GM21825 (cell line): Measurements from ENCODE around the gene SMOC1.

Experiments
- ATAC-seq: cut with Tn5 transposase; IDR thresholded peaks from one replicate; pipeline ENCODE4 v1.9.1; 2021; ENCODE audit warnings: mild to moderate bottlenecking, moderate library complexity; ENCODE audit not compliant: unreplicated experiment

The SMOC1 gene

DNA sequence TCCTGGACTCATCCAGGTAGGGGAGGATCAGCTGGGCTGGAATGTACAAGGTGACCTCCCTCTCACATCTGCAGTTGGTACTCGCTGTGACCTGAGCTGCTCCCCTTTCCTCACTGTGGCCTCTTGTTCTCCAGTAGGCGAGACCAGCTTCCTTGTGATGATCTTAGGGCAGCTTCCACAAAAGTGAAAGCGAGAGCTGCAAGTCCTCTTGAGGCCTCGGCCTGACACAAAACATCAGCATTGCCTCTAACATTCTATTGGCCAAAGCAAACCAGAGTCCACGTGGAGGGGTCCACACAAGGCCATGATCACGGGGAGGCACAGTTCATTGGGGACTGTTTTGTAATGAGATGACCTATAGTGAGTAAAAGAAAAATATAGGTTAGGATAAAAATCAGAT is 127.5 kb downstream of the SMOC1 start:
- no peak for ATAC-seq

DNA sequence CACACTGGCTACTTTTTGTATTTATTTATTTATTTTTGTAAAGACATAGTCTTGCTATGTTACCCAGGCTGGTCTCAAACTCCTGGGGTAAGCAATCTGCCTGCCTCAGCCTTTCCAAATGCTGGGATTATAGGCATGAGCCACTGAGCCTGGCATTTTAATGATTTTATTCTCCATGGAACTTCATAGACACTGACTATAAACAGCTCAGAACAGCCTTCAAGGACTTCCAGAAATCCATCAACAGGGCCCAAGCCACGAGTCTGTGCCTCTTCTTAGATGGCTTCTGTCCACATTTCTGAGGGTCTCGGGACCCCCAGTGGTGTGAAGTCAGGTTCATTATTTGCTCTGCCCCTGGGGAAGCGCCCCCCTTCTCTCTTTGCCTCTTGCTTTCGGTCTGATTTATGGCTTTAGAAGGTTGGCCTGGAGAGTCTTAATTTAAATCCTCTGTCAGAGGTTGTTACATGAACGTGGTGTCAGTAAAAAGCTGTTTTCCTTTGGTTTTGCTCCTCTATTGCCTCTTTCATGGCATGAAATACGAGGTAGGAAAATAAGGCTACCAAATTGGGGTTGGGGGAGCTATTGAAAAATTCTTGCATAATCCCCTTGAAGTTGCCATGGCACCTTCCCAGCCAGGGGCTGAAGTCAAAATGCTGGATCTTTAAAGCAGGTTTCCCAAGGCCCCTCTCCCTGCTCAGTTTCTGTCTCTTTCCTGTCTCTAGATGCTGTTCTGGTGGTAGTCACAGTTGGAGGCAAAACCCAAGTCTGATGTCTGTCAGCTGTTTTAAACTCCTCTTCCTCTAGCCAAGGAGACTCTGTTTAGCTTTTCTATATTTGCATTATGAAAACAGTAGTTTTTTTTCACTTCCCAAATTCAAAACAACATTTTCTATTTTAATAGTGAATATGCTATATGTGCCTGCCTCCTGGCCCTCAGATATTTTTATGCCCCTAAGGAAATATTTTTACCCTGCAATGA is 129.4 kb downstream of the SMOC1 start:
- no peak for ATAC-seq

DNA sequence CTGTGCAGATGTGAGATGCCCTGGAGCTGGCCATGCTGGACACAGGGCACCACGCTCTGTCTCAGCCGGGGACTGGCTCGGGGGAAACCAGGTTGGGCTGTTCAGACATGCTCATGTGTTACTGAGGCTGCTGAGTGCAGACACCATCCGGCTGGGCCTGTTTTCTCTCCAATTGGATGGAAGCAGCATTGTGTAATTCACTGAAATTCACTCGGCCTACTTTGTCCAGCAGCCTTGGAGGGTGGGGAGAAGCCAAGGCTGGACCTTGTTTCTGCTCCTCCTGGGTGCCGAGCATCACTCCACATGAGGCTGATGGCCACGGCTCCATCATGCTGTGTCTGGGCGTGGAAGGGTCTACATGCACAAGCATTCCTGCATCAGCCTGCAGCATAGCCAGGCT is 130.7 kb downstream of the SMOC1 start:
- ATAC-seq: no peak

DNA sequence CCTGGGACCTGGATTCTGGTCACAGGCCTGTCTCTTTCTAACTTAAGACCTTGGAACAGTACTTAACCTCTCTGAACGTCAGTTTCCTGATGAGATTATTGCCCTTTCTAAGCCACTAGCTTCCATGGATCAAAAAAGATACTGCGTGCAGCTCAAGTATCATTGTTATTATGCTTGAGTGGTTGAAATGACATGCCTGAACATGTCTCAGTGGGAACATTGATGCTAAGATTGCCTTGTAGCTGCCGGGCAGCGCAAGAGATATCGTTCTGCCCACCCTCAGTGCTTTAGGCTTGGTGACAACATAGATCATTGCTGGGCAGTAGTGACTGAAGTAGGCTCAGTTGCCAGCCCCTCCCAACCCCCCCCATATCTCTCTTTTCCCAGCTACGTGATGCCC is 131.9 kb downstream of the SMOC1 start:
- no peak for ATAC-seq

DNA sequence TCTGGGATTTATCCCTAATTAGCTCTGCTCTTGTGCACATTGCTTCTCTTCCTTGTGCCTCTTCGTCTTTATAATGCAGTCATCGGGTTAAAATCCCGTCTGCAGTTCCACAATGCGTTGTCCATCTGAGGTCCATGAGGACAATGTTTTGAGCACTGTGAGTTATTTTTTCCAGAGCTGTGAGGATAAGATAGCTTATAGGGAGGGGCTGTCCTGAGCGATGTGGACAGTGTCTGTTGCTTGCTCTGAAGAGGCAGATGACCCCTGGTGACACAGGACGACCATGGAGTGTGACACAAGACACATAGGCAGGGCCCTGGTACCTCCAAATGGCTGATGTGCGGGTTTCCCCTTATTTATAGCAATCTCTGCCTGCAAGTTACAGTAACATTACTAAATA is 132.5 kb downstream of the SMOC1 start:
- no peak for ATAC-seq

DNA sequence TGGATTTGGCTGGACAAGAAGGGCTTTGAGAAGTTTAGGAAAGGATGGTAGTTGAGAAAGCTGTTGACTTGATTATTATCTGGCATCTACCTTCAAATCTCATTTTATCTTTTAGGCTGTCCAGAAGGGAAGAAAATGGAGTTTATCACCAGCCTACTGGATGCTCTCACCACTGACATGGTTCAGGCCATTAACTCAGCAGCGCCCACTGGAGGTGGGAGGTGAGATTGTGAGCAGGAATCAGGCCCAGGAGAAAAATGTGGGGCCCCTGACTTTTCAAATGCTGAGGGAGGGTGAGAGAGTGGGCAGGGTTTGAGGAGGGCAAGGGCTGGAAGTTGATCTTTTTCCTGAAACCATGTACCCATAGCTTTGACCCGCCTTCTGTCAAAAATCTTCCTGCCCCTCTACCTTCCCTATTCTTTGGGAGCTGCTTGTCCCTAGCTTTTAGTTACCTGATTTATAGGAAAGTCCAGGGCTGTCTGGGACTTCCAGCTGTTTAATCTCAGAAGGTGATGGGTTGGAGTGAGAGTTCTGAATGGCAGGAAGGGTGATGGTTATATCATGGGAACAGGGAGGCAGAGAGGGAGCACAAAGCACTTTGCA is 134.2 kb downstream of the SMOC1 start:
- no peak for ATAC-seq

DNA sequence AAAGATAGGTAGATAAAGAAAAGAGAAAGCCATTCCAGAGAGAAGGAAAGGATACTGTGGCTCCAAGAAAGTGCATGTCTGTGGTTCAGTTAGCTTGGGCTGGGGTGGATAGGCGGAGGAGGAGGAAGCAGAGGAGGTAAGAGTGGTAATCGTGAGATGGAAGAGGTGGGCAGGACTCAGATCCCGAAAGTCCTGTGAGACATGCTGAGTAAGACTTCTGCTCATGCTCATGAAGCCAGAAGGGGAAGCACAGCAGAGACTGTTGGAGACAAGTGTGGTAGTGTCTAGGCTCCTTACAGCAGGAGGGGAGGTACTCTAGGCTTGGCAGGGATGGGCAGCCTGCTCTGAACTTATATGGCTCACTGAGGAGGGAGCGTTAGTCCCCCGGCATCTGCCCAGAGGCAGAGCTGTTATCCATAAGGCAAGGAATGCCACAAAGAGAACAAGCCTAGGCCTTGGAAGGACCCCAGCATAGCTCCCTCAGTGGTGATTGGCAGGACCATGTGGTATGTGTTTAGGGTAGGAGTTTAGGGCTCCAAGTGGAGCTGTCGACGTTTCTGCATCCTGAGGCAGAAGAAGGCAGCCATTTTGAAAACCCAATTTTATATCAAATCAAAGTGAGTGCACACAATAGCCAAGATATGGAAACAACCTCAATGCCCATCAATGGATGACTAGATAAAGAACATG is 135.3 kb downstream of the SMOC1 start:
- ATAC-seq: no peak

DNA sequence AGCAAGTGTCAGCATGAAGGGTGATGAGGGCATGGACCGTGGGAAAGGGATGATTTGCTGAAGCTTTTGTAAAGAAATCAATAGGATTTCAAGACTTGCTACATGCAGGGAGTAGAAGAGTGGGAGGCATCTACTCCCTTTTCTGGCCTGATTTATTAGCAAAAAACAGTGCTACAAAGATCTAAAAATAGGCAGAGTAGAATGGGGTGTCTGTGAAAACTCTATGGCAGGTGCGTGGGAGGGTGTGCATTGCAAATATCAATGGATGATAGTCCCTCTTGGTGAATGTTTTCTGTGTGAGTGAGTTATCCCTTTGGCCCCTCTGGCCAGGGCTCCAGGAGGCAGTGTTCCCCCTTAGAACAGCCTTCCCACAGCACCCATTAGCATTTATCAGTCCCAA is 139.0 kb downstream of the SMOC1 start:
- no peak for ATAC-seq

DNA sequence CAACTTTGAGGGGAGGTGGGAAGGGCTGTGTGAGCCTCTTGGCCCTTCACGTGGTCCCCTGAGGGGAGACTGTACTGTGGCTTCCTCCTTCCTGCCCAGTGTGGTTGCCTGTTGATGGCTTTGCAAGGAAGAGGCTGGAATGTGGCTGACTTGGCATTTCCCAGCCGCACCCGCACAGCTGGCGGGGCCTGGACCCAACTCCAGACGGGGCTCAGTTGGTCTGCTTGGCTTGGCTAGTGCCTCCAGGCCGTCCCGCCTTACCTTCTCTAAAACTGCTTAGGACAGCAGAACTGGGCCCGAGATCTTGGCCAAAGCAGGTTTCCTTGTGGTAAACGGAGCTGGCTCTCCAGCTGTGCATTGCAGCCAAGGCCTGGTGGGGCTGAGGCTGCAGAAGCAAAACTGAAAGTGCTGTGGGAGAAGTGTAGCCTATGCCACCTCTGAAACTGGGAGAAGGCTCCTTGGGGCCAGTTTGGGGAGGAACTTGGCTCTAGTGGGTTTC is 139.5 kb downstream of the SMOC1 start:
- peak; percentile 65 for ATAC-seq

DNA sequence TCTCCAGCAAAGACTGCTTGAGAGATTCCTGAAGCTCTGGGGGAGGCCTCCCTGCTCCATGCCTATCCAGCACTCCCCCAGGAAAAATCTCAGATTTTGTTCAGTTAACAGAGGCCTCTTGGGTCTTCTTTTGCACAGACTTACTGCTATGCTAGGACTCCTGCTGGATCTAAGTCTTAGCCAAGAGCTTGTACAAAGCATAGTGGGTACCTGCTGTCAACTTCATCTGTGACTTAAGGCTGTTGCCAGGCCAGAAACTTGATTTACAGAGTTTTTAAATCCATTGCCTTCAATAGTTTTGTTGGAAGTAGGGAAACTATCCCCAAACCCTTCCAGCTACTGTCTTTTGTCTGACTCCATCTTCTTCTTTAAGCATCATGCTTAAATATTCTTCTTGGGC is 140.5 kb downstream of the SMOC1 start:
- no peak for ATAC-seq

DNA sequence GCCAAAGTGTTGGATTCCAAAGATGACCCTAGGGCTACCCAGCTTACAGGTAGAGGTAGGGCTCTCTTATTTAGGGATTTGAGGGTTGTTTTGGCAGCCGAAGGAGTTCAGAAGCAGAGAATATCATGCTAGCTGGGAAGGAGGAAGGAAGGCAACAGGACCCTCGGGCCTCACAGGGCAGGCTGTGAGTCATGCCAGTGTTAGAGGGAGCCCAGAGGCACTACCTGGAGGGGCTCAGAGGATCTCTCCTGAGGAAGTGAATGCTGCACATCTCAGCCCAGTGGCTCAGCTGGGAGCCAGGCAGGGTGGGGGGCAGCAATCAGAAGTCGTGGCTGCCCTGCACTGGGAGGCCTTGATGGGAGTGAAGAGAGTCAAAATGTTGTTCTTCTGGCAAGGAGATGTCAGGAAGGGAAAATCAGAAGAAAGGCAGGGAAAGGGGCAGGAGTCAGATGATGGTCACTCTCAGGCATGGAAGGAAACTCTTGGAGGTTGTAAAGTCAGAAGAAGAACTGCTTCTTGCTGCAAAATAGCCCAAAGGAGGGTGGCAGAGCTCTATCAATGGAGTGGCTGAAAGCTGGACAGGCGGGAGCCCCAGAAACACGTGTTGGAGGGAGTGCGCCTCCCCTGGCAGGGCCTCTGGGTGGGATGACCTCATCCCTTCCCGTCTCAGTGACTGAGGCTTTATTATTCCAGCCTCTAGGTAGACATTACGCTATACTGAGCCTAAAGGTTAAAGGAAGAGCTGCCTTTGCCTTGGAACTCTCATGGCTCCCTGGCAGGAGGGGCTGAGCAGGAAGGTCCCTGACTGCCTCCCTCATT is 141.3 kb downstream of the SMOC1 start:
- no peak for ATAC-seq

DNA sequence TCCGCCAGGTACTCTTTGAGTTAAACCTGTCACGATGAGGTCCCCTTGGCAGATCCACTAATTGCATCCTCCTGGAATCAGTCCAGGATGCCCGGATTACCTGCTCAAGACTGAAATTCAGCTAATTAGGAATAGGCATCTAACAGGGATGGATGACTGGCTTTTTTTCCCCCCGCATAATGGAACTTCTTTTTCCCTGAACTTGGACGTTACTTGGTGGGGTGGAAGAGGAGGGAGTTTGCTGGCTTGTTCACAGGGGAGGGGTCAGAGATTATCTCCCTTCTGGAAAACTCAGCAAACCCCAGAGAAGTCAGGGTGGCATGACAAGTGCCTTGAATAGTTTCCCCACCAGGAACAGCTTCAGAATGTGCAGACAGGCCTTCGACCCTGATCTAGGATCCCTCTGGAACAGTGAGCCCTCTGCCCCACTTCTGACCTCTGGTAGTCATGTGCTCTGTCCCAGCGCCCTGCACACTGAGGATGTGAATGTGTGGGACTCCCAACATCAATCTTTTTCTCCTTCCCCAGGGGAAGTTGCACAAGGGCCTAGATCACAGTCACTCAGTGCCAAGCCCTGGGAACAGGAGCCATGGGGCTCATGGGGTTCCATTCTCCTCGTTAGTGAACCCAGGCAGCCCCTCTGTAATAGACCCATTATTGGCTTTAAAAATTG is 142.5 kb downstream of the SMOC1 start:
- ATAC-seq: no peak

DNA sequence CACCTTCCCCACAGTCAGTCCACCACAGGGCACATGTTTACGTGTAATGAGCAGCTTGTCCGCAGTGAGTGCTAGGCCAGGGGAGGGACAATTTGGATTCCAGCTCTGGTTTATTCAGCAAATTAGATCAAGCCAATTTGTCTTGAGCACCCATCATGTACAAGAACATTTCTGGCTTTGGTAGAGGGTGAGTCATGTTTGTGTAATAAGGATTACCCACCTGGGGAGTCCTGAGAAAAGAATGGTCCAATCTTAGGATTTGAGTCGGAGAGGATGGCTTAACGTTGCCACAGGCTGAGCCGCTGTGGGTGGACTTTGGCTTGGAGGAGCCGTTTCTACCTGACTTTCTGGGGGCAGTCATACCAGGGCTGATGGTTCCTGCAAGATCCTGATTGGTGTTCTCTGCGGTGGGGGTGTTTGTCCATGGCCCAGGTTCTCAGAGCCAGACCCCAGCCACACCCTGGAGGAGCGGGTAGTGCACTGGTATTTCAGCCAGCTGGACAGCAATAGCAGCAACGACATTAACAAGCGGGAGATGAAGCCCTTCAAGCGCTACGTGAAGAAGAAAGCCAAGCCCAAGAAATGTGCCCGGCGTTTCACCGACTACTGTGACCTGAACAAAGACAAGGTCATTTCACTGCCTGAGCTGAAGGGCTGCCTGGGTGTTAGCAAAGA is 143.7 kb downstream of the SMOC1 start:
- no peak for ATAC-seq

DNA sequence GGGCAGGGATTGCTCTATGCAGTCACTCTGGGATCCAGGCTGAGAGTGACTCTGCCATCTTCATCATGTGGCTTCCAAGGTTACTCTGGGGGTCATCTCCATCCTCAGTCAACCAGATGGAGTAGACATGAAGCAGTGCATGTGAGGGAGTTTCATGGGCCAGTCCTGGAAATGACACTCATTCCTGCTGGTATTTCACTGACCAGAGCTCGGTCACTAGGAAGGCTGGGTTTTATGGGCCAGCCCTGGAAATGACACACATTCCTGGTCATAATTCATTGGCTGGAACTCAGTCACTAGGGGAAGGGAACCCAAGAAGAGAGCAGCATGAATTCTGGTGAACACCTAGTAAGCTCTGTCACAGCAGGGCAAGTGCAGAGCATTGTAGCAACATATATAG is 144.7 kb downstream of the SMOC1 start:
- ATAC-seq: no peak

DNA sequence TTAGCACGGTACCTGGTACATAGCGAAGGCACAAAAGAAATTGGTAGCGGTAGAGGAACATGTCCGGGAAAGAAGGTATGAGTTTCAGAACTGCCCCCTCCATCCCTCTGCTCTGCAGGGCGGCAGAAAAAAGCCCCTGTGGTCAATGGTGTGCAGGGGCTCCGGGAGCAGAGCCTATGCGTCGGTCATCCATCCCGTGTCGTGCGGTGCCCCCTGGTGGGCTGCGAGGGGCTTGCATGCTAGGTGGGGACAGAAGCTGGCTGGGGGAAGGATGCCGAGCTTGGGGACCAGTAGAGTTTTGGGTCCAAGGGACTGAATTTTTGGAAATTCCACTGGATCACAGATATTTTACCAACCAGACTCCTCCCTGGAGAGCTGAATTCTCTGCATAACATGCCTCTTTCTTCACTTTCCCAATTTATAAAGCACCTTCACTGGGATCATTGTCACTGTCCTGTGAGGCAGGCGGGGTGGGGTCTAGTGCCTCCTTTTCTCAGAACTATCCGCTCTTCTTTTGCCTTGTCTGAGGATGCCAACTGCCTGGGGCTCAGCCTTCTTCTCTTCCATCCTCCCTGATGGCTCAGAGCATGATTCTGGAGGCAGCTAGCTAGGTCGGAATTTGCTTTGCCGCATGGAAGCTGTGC is 148.7 kb downstream of the SMOC1 start:
- no peak for ATAC-seq

DNA sequence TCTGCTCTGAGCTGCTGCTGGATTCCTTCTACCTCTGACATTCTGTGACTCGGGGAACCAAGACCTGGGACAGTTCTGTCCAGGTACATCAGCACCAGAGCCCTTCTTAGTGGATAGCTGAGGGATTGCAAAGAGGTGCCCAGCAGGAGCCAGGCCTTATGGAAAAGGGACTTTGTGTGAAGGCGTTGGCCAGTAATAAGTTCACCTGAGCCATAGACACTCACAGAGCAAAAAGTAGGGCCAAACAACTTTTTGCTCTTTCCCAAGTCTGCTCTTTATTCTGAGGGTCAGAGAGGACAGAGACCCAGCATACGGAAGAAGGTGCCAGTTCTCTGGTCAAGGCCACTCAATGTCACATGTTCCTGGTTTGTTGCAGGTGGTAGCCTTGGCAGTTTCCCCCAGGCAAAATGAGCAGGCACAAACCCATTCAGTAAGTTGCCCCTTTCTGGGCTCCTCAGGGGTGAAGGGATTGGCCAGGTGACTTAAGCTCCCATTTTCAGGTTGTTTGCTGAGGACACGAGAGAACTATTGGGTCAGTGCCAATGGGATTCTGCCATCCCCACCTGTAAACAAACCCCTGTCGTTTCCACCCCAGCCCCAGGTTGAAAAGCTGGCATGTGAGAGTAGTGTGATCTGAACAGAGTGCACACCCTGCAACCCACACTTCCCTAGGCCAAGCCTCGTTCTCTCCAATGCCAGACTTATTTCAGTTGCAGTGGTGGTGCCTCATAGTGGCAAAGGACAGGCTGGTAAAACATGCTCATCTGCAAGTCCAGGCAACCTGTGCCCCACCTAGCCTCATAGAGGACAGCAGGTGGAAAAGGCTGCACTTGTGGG is 150.3 kb downstream of the SMOC1 start:
- no peak for ATAC-seq

DNA sequence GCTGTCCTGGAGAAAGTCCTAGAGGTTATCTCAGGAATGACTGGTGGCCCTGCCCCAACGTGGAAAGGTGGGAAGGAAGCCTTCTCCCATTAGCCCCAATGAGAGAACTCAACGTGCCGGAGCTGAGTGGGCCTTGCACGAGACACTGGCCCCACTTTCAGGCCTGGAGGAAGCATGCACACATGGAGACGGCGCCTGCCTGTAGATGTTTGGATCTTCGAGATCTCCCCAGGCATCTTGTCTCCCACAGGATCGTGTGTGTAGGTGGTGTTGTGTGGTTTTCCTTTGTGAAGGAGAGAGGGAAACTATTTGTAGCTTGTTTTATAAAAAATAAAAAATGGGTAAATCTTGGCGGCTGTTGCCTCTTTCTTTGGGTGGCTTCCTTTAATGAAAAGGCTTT is 152.8 kb downstream of the SMOC1 start:
- ATAC-seq: no peak

DNA sequence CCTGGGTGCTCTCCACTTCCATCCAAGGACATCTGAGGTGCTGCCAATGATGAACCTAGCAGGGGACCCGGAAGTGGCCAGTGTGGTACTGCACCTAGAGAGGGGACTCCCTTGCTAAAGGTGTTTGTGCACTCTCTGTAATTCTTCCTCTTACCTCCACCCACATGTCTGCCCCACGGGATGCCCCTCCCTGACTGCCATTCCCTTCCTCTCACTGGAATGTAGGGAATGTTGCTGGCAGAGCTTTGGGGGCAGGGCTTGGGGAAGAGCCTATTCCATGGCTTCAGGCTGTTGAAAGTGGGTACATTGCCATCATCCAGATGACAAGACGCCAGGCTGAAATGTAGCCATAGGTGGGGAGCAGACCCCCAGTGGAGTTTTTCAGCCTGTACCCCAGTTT is 153.2 kb downstream of the SMOC1 start:
- ATAC-seq: no peak
